Body of pancreas (tissue), 4 donors: ENCODE results near the gene TRIM5. TPM values are rescaled to one million over a fixed set of nuclear protein-coding genes. Genes with fewer than 3 reads are reported as not detected.
"Not testable (repeated sequence)": the region's sequence is repeated elsewhere in the genome, so short reads cannot be mapped to it uniquely, and the experiment has no call there.

ENCODE experiments used
- ATAC-seq: fragments of 150-250 bp; one replicate; pipeline ENCODE4 v1.9.1; 2016
- DNase-seq, 4 donors: peaks; one replicate each; pipeline ENCODE4 v3.0.0-alpha.2; 2019
- H3K27ac ChIP-seq, 4 donors: fragments of 200-600 bp; sonication (generic); 1 replicate in 3 of 4; 2 replicates in 1 of 4; pipeline versions ENCODE4 v1.5.1 to v1.6.1; 2016 to 2019; ENCODE audit warnings: mild to moderate bottlenecking in 1 of 4, mixed read lengths in 1 of 4, moderate library complexity in 1 of 4
- H3K27me3 ChIP-seq, 2 donors: fragments of 200-600 bp; sonication (generic); one replicate each; pipeline ENCODE4 v1.6.0; 2016; ENCODE audit warnings: mild to moderate bottlenecking in 1 of 2
- H3K36me3 ChIP-seq, 2 donors: fragments of 200-600 bp; sonication (generic); replicated peaks in 1 of 2; 2 replicates each; pipeline ENCODE4 v1.5.1; 2016; ENCODE audit warnings: low read depth in 2 of 2; ENCODE audit not compliant: insufficient read depth in 1 of 2
- H3K4me1 ChIP-seq: fragments of 200-600 bp; sonication (generic); one replicate; pipeline ENCODE4 v1.6.0; 2016
- H3K4me3 ChIP-seq, 2 donors: fragments of 200-600 bp; sonication (generic); 1 replicate in 1 of 2; 2 replicates in 1 of 2; pipeline ENCODE4 v1.5.1; 2016 to 2019
- H3K9me3 ChIP-seq, 3 donors: fragments of 200-600 bp; sonication (generic); 1 replicate in 2 of 3; 2 replicates in 1 of 3; pipeline ENCODE4 v1.5.1; 2016
- POLR2A ChIP-seq, 3 donors: fragments of 450-650 bp; IDR thresholded peaks; one replicate each; pipeline ENCODE4 v1.6.1; 2016; ENCODE audit warnings: antibody characterized with exemption in 3 of 3, mild to moderate bottlenecking in 2 of 3
- WGBS, 2 donors: methylation state at CpG; one replicate each; pipeline ENCODE4 v1.1.5; 2017; 5-methylcytosine and 5-hydroxymethylcytosine counted together
- intact Hi-C: fragments of 100-400 bp; cut with DNase I; formaldehyde crosslinking; loops from one replicate; pipeline ENCODE4 v1.15.1; 2023
- total RNA-seq, 2 donors: library from RNA; depleted of rRNA; stranded (reverse); fragments of >200 nt; gene quantifications; one replicate each; pipeline ENCODE4 v1.1.0, GENCODE V29; 2016
- TF ChIP-seq, protein P1 (sequence below), 7 experiments: fragments of 450-650 bp in 4 of 7; fragments of 200-600 bp in 3 of 7; sonication (generic) in 3 of 7; IDR thresholded peaks; one replicate each; pipeline ENCODE4 v1.5.1; 2016 to 2019; ENCODE audit warnings: antibody characterized with exemption in 7 of 7

The TRIM5 gene
- total RNA-seq, 2 donors from 2014 or later = 18.7 to 25.1 TPM

DNA sequence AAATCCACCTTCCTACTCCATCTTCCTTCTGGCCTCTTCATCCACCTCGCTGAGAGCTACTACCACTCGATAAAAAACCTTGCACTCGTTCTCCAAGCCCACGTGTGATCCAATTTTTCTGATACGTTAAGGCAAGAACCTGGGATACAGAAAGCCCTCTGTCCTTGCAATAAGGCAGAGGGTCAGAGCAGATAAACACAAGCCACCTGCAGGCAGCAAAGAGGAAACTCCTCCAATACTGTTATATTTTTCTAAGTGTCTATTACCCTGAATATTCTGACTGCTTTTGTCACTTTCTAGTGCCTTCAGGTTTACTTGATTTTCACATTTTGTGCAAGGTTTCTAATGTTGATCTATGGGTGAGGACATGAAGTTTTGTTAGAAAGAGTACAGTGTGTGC lies 26.6 kb downstream of the TRIM5 start:
- no peaks in the 10 kb centered on the region for H3K9me3 ChIP-seq
- intact Hi-C loops = no loop called here
- peaks cover 0 to under 1% of the 10 kb centered on the region in 2 donors for H3K36me3 ChIP-seq
- H3K4me1 ChIP-seq = no peaks in the 10 kb centered on the region
- TF ChIP-seq POLR2A (IDR thresholded peaks at IDR 0.05) = no peak
- TF ChIP-seq, protein P1, sequence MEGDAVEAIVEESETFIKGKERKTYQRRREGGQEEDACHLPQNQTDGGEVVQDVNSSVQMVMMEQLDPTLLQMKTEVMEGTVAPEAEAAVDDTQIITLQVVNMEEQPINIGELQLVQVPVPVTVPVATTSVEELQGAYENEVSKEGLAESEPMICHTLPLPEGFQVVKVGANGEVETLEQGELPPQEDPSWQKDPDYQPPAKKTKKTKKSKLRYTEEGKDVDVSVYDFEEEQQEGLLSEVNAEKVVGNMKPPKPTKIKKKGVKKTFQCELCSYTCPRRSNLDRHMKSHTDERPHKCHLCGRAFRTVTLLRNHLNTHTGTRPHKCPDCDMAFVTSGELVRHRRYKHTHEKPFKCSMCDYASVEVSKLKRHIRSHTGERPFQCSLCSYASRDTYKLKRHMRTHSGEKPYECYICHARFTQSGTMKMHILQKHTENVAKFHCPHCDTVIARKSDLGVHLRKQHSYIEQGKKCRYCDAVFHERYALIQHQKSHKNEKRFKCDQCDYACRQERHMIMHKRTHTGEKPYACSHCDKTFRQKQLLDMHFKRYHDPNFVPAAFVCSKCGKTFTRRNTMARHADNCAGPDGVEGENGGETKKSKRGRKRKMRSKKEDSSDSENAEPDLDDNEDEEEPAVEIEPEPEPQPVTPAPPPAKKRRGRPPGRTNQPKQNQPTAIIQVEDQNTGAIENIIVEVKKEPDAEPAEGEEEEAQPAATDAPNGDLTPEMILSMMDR (IDR thresholded peaks at IDR 0.05) = no peak
- H3K4me3 ChIP-seq = no peak overlapping the region
- DNase-seq = no peak
- no peak overlapping the region for H3K27ac ChIP-seq
- no peak for ATAC-seq
- 90 to 93% methylated on average over 5 of the region's 5 CpGs for WGBS, 2 donors
- H3K27me3 ChIP-seq = no peaks in the 10 kb centered on the region

DNA sequence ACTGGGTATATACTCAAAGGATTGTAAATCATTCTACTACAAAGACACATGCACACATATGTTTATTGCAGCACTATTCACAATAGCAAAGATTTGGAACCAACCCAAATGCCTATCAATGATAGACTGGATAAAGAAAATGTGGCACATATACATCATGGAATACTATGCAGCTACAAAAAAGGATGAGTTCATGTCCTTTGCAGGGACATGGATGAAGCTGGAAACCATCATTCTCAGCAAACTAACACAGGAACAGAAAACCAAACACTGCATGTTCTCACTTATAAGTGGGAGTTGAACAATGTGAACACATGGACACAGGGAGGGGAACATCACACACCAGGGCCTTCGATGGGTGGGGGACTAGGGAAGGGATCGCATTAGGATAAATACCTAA lies 27.9 kb downstream of the TRIM5 start:
- H3K4me1 ChIP-seq, H3K36me3 ChIP-seq, H3K27ac ChIP-seq, H3K4me3 ChIP-seq, H3K9me3 ChIP-seq, H3K27me3 ChIP-seq, DNase-seq, ATAC-seq, intact Hi-C loops: not testable (repeated sequence)
- WGBS, 2 donors = 93 to 95% methylated on average over 2 of the region's 2 CpGs

DNA sequence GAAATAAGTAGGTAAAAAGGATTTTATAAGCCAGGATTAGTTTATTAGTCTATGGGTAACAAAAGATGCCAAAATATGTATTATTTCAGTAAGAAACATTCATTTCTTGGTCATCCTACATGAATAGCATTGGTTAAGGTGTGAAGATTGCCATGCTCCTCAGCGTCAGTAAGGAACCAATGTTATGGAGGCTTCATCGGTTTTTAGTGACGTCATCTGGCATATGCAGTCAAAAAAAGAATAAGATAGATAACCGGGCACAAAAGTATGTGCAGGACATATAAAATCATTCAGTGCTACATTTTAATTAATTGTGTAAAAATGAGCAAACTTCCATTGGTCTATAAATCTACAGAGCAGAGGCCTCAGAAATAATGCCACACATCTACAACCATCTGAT lies 29.4 kb downstream of the TRIM5 start:
- intact Hi-C loops = no loop called here
- no peak overlapping the region for H3K4me3 ChIP-seq
- H3K27me3 ChIP-seq = no peaks in the 10 kb centered on the region
- H3K4me1 ChIP-seq = no peaks in the 10 kb centered on the region
- no peak overlapping the region for H3K27ac ChIP-seq
- no peaks in the 10 kb centered on the region for H3K36me3 ChIP-seq
- DNase-seq (no peak), ATAC-seq (no peak)
- H3K9me3 ChIP-seq = peaks cover 0 to 4% (median 0%) of the 10 kb centered on the region in 3 donors
- TF ChIP-seq POLR2A (IDR thresholded peaks at IDR 0.05) = no peak
- 95 to 96% methylated on average over 4 of the region's 4 CpGs for WGBS, 2 donors

DNA sequence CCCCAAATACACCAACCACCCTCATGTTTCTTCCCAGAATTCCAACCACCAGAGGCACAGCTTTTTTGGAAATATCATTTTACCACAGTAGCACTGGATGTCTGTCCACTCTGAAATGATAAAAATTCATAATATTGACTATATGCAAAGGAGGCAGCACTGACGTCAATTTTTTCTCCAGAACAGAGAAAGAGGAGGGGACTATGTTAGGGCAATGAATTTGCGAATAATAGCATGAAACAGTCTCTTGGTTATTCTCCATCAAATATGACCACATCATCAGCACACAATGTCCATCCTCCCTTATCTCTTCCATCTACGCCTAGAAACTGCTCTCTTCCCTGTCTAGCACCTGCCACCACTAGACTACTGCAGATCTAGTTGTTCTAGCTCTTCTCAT lies 38.7 kb downstream of the TRIM5 start:
- ATAC-seq (no peak), DNase-seq (no peak)
- 81 to 84% methylated on average over 3 of the region's 3 CpGs for WGBS, 2 donors
- no peaks in the 10 kb centered on the region for H3K9me3 ChIP-seq
- no peaks in the 10 kb centered on the region for H3K27me3 ChIP-seq
- H3K4me1 ChIP-seq = no peaks in the 10 kb centered on the region
- H3K36me3 ChIP-seq = no peaks in the 10 kb centered on the region
- no peak overlapping the region for H3K27ac ChIP-seq
- H3K4me3 ChIP-seq = no peak overlapping the region
- no peak for TF ChIP-seq POLR2A (IDR thresholded peaks at IDR 0.05)
- TF ChIP-seq, protein P1 (IDR thresholded peaks at IDR 0.05) = no peak
- intact Hi-C loops = no loop called here

DNA sequence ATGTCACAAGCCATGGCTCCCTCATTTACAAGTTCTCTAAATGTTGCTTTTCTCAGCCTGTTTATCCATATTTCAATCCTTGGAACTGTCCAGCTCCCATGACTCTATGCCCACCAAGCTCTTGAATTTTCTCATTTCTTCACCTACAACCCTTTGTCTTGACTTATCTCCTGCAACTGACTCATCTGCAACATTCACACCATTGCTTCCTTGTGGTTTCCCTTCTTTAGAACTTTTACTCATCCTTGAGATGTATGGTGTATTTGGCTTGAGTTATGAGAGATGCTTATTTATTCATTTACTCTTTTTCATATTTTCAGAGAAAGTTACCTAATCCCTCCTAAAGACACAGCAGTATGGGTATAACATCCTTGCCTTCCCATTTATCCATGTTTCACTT lies 41.3 kb downstream of the TRIM5 start:
- intact Hi-C loops = no loop called here
- H3K9me3 ChIP-seq = no peaks in the 10 kb centered on the region
- H3K27ac ChIP-seq = no peak overlapping the region
- TF ChIP-seq, protein P1 (IDR thresholded peaks at IDR 0.05) = no peak
- no peak for TF ChIP-seq POLR2A (IDR thresholded peaks at IDR 0.05)
- no peaks in the 10 kb centered on the region for H3K27me3 ChIP-seq
- H3K36me3 ChIP-seq = no peaks in the 10 kb centered on the region
- H3K4me1 ChIP-seq = no peaks in the 10 kb centered on the region
- no peak overlapping the region for H3K4me3 ChIP-seq
- ATAC-seq = no peak
- DNase-seq = no peak

DNA sequence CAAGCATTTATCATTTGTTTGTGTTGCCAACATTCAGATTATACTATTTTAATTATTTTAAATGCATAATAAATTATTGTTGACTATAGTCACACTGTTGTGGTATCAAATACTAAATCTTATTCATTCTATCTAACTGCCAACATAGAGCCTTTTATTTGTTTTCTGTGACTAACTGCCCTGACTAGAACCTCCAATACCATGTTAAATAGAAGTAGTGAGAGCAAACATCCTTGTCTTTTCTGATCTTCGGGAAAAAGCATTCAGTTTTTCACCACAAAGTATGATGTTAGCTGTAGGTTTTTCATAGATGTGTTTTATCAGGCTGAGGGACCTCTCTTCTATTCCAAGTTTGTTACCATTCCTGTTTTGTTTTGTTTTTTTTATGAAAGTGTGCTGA lies 44.9 kb downstream of the TRIM5 start:
- DNase-seq = no peak
- no peak overlapping the region for H3K27ac ChIP-seq
- H3K36me3 ChIP-seq = no peaks in the 10 kb centered on the region
- no peak overlapping the region for H3K4me3 ChIP-seq
- 56 to 66% methylated on average over 1 of the region's 1 CpG for WGBS, 2 donors
- no peaks in the 10 kb centered on the region for H3K4me1 ChIP-seq
- TF ChIP-seq, protein P1 (IDR thresholded peaks at IDR 0.05) = no peak
- no peak for TF ChIP-seq POLR2A (IDR thresholded peaks at IDR 0.05)
- ATAC-seq = no peak
- intact Hi-C loops = no loop called here
- no peaks in the 10 kb centered on the region for H3K27me3 ChIP-seq
- no peaks in the 10 kb centered on the region for H3K9me3 ChIP-seq
